Kasumi-1 (cell line): ENCODE results near the gene ELAC2.
"Not testable (repeated sequence)": the region's sequence is repeated elsewhere in the genome, so short reads cannot be mapped to it uniquely, and the experiment has no call there.

Source experiments
- DNase-seq, 2 experiments: peaks; one replicate each; lab custom pipeline; 2025; lab: John Stamatoyannopoulos, UW

The ELAC2 gene

GRCh38 chr17:12990041-12990808, 27.6 kb downstream of the ELAC2 start:
- DNase-seq: no peak

DNA sequence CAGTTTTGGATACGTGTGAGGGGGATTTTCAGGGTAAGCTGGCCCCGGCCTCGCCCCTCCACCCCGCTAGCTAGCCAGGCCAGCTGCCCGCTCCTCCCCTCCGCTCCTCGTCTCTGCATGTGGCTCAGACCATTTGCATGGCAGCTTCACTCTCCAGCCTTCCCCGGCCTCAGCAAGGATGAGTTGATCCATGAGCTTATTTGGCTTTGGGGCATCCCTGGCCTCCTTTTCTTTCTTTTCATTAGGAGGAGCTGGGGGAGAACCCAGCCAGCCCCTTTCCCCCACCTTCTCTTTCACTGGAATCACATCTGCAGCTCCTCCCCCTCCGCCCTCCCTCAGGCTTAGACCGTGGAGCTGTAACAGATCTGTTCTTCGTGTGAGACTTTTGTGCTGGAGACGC, 30.7 kb downstream of the ELAC2 start:
- DNase-seq: no peak

DNA sequence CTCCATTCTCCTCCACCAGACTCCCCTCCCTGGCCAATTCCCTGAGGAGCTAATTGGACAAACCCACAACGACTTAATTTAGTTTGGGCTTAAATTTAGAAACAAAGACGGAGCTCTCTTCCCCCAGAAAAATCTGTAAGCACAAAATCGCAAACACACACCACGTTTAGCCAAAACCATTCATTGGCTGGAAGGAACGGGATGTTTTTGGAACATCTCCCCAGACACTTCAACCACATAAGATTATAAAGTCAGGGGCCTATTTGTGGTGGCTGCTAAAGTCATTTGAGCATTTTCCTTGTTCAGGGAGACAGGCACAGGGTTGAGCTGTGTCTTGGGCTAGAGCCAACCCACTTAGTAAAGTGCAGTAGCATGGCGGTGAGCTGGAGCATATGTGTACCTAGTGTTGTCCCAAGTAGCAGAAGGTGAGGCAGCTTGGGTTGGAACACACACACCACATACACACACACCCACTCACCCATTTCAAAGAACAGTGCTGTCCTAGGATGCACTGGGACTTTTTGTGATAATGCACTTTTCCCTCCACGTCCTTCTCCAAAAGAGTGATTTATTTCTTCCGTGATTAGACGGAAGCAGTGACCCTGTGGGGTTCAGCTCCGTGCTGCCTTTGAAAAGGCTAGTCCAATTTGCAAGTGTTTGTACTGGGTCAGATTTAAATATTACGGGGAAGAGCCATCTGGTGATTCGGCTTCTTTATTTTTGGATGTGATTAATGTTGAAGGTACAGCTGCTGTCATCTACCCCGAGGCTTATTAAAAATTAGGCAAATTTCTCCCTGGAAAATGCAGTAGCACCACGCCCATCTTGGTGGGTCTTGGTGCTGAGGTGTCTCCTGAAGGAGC, 32.2 kb downstream of the ELAC2 start:
- no peak for DNase-seq

DNA sequence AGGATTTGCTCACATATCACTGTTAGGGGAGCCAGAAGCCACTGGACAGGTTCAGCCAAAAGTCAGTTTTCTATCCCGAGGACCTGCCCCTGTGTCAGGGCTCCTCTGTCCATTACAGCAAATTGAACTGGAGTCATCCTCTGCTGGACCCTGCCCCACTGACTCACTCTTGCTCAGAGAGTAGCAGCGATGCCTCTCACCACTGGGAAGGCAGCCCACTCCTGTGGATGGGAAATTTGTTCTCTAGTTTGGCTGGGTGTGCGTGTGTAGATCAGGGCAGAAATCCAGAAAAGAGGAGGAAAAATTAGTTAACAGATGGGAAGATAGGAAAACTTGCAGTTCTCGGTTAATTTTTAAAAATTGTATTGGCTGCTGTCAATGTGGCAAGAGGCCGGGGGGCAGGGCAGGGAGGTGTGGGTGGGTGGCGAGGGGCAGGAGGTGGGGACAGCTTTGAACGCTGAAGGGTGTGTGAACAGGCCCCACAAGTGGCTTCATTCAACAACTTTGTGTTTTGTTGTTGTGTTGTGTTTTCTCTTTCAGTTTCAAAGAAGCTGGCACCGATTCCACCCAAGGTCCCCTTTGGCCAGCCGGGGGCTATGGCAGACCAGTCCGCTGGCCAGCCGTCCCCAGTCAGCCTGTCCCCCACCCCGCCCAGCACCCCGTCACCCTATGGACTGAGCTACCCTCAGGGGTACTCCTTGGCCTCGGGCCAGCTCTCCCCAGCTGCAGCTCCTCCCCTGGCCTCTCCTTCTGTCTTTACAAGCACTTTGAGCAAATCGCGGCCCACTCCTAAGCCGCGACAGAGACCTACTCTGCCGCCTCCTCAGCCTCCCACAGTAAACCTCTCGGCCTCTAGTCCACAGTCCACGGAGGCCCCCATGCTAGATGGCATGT, 33.6 kb downstream of the ELAC2 start:
- DNase-seq: no peak

- peak in 1 of 2 experiments; percentile 2 for DNase-seq
Measured at GRCh38 chr17:12982224-12982623, 35.6 kb downstream of the ELAC2 start.

DNA sequence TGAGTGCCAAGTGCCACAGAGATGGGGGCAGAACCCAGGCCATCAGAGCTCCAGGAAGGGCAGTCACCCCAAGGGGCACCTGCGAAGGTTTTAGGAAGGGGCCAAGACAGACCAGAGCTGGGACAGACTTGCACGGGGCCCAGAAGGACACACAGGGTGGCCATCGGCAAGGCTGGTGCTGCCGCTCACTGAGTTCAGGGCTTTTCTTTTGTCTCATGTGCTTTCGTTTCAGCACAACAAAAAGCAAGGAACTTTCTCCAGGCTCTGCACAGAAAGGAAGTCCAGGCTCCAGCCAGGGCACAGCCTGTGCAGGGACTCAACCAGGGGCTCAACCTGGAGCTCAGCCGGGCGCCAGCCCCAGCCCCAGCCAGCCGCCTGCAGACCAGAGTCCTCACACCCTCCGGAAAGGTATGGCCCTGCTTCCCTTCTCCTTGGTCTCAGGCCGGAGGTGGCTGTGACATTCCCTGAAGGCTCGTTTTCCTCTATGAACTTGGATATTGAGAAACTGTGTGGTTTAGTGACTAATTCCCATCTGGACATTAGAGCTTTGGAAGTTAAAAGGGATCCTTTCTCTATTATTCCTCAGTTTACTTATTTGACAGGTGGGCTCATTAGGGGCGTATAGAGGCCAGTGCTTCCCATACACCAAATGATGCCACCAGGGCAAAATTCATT, 37.9 kb downstream of the ELAC2 start:
- no peak for DNase-seq

GRCh38 chr17:12979246-12979645, 38.6 kb downstream of the ELAC2 start:
- no peak for DNase-seq

DNA sequence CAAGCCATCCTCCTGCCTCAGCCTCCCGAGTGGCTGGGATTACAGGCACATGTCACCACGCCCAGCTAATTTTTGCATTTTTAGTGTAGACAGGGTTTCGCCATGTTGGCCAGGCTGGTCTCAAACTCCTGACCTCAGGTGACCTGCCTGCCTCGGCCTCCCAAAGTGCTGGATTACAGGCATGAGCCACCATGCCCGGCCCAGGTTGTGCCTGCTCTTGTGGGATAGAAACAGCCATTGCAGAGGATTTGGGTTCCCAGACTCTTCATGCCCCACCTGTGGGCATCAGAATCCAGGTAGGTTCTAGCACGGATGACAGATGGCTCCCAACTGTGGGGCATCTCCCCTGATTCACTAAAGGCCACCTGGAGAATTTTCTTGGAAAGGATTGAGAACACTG, 39.0 kb downstream of the ELAC2 start:
- not testable (repeated sequence) for DNase-seq

DNA sequence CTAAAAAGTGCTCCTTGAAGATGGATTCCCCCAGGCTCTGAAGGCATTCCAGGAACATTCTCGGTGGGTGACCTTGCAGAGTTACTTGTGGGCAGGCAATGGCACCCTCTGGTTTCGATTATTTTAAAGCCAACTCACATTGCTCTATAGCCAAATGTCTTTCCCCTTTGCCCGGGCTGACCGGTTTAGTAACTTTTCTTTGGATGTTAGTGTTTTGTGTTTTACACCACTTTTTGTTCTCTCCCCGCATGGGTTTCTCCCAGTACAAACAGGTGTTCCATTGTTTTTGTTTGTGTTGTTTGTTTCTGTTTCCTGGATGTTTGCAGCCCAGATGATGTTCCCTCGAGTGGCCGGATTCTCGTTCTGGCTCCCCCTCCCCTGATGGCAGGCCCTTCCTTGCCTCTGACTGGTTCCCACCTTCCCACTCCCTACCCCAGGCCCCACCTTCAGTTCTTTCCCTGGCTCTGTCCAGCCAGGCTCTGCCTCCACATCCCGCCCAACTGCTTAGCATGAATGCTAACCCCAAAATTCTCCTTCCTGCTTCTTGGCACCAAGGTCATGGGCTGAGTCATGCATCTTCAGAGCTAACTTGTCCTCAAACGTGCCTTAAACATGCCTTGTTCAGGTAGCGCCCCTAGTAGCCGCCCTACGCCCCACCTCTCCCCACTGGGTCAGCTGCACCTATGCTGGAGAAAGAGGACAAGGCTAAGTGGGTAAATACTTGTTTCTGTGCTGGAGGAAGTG, 40.6 kb downstream of the ELAC2 start:
- no peak for DNase-seq

DNA sequence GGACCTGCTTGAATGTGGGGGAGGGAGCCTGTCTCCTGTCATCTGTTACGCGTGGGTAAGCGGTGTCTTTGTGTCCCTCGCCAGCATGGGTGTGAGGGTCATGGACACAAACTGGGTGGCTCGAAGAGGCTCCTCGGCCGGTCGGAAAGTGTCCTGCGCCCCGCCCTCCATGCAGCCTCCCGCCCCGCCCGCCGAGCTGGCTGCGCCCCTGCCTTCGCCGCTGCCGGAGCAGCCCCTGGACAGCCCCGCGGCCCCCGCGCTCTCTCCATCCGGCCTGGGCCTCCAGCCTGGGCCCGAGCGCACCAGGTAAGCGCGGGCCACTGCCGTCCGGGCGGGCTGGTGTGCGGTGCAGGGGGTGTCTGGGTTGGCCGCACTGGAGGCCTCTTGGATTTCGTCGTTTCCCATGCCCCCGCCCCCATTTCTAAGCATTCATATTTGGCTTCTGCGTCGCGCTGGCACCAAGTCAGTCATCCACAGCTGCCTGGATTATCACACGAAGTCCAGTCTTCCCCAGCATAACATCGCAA, 43.8 kb downstream of the ELAC2 start:
- no peak for DNase-seq

GRCh38 chr17:12973496-12974004, 44.3 kb downstream of the ELAC2 start:
- no peak for DNase-seq

GRCh38 chr17:12967962-12968361, 49.9 kb downstream of the ELAC2 start:
- DNase-seq: no peak

DNA sequence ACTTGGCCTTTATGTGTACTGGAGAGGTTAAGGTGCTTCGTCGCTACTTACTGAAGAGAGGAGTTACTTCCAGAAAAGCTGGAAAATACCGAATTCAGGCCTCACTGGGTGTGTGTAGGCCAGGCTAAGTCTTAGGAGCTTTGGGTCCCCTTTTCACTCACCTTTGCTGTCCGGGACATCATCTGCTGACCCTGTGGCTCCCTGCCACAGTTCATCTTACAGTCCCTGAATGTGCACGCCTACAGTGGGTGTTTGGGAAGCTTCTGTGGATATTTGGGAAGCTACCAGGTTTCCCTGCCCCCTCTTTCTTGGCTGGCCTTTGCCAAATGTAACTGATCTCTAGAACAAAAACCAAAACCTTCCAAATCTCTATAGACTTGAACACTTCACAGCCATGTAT, 51.4 kb downstream of the ELAC2 start:
- no peak for DNase-seq

GRCh38 chr17:12965988-12966387, 51.8 kb downstream of the ELAC2 start:
- no peak for DNase-seq

- DNase-seq: no peak
Measured at GRCh38 chr17:12964840-12965239, 53.0 kb downstream of the ELAC2 start.

DNA sequence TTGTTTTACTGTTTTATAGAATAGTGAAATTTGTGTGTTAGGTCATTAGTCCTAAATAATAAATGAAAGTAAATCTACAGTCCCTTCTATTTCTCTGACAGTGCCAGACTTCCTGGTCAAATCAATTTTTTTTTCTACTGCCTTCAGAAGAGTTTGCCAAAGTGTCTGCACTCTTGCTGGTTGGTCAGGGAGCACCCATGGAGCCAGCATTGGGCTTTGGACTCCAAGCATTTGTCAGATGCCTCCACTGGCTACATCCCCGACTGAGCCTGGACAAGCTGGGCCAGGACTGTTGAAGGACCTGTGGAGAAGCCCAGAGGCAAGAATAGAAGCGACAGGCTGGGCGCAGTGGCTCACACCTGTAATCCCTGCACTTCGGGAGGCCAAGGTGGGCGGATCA, 53.7 kb downstream of the ELAC2 start:
- DNase-seq: no peak

GRCh38 chr17:12963505-12963904, 54.3 kb downstream of the ELAC2 start:
- no peak for DNase-seq

DNA sequence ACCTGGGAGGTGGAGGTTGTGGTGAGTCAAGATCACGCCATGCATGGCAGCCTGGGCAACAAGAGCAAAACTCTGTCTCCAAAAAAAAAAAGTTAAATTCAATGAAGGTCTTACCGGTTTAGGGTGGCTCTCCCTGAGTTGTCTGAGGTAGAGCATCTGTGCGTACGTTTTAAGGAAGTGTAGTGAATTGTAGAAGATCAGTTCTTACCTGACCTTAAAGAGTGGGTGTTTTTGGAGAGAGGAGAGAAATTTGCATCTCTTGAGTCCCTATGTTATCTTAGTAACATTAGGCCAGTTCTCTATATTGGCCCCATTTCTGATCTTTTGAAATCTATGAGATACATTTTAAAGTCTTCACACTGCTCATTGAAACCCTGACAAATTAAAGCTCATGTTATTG, 56.2 kb downstream of the ELAC2 start:
- DNase-seq: no peak

DNA sequence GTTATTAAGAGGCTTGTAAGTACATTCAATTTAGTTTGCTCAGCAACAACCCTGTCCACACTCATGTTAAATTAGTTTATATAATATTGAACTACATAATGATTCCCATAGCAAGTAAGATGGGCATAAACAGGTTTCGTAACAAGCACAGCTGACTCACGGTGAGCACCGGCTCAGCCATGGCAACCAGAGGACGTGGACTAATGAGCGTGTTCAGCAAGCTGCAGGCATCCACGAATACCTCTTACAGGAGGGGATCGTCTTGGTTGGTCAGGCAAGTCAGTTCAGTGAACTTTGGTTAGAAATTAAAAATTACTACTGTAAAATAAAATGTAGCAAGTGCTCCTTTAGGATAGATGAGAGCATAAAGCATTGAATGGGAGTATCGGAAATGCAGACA, 58.4 kb downstream of the ELAC2 start:
- DNase-seq: no peak

DNA sequence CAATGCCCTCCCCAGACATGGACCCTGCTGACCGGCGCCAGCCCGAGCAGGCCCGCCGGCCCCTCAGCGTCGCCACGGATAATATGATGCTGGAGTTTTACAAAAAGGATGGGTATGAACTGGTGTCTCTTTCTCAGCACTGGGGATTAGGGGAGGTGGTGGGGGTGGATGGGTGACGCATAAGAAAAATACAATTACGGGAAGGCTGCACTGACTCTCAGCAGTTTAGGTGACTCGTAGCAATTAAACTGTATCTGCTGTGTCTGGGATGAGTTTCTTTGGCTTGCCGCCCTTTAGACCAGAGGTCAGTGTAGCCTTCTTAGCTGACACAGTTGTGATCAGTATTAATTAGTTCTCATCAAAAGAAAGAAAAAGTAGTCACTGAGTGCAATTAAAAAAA, 59.0 kb downstream of the ELAC2 start:
- DNase-seq: no peak

DNA sequence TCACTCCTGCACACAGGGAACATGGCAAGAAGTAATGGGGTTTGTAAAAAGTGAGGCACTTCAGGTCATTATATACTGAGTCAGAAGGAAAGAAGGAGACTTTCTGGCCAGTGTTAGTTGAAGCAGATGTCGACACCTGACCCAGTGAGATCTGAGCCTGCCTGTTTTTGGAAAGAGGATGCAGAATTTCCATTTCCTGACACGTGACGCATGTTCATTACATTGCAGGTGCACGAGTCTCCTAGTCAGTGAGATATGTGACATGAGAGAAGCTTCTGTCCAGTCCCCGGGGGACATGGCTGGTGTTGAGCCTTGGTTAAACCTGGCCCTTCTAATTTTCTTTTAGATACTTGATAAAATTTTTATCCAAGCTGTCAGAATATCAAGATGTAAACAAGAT, 62.3 kb downstream of the ELAC2 start:
- no peak for DNase-seq
